Astrocyte (in vitro differentiated cells and primary cell): Measurements from ENCODE around the gene MBP. TPM values are rescaled to one million over a fixed set of nuclear protein-coding genes. Genes with fewer than 3 reads are reported as not detected.

ENCODE experiments used
- DNase-seq: peaks from one replicate; pipeline ENCODE4 v3.0.0-alpha.2; 2010; ENCODE audit warnings: low read depth
- FAIRE-seq: peaks from 2 replicates; lab custom pipeline; 2011; peaks lifted over from hg19 to GRCh38; lab: Jason Lieb, UNC
- H2AFZ ChIP-seq: 2 replicates; pipeline ENCODE4 v1.6.0; 2012; ENCODE audit warnings: low read depth, low read length, inconsistent platforms
- H3K27ac ChIP-seq: 2 replicates; pipeline ENCODE4 v1.5.1; 2011; ENCODE audit warnings: low read depth, low read length, inconsistent platforms
- H3K27me3 ChIP-seq: 2 replicates; pipeline ENCODE4 v1.6.0; 2011; ENCODE audit warnings: low read length, inconsistent platforms; ENCODE audit not compliant: insufficient read depth
- H3K36me3 ChIP-seq: 2 replicates; pipeline ENCODE4 v1.5.1; 2011; ENCODE audit warnings: low read length, inconsistent platforms; ENCODE audit not compliant: insufficient read depth
- H3K4me1 ChIP-seq: 2 replicates; pipeline ENCODE4 v1.5.1; 2011; ENCODE audit warnings: low read length, inconsistent platforms; ENCODE audit not compliant: insufficient read depth
- H3K4me2 ChIP-seq: 2 replicates; pipeline ENCODE4 v1.6.0; 2012; ENCODE audit warnings: low read length, inconsistent platforms
- H3K4me3 ChIP-seq: 2 replicates; pipeline ENCODE4 v1.5.1; 2011; ENCODE audit warnings: low read depth, mild to moderate bottlenecking, low read length, inconsistent platforms; ENCODE audit not compliant: insufficient read depth
- H3K79me2 ChIP-seq: 2 replicates; pipeline ENCODE4 v1.6.0; 2012; ENCODE audit warnings: mild to moderate bottlenecking, low read length, inconsistent platforms; ENCODE audit not compliant: insufficient read depth
- H3K9ac ChIP-seq: 2 replicates; pipeline ENCODE4 v1.6.0; 2012; ENCODE audit warnings: mild to moderate bottlenecking, low read length, inconsistent platforms
- H3K9me3 ChIP-seq: 2 replicates; pipeline ENCODE4 v1.5.1; 2012; ENCODE audit warnings: low read depth, mild to moderate bottlenecking, low read length, inconsistent platforms; ENCODE audit not compliant: insufficient read depth
- H4K20me1 ChIP-seq: 2 replicates; pipeline ENCODE4 v1.6.0; 2012; ENCODE audit warnings: low read length, inconsistent platforms; ENCODE audit not compliant: insufficient read depth
- H3K27ac Mint-ChIP-seq: one replicate; pipeline ENCODE4 v1.8.0; 2021; ENCODE audit warnings: mild to moderate bottlenecking, mixed read lengths; ENCODE audit not compliant: unreplicated experiment
- H3K27me3 Mint-ChIP-seq: one replicate; pipeline ENCODE4 v1.8.0; 2021; ENCODE audit warnings: low read depth, mixed read lengths; ENCODE audit not compliant: unreplicated experiment
- H3K36me3 Mint-ChIP-seq: one replicate; pipeline ENCODE4 v1.8.0; 2021; ENCODE audit warnings: low read depth, mixed read lengths; ENCODE audit not compliant: unreplicated experiment
- H3K4me1 Mint-ChIP-seq: one replicate; pipeline ENCODE4 v1.8.0; 2021; ENCODE audit warnings: low read depth, mixed read lengths; ENCODE audit not compliant: unreplicated experiment
- H3K4me3 Mint-ChIP-seq: one replicate; pipeline ENCODE4 v1.8.0; 2021; ENCODE audit warnings: mild to moderate bottlenecking, moderate library complexity, mixed read lengths; ENCODE audit not compliant: unreplicated experiment
- H3K9me3 Mint-ChIP-seq: one replicate; pipeline ENCODE4 v1.8.0; 2021; ENCODE audit warnings: mild to moderate bottlenecking, mixed read lengths; ENCODE audit not compliant: unreplicated experiment
- CTCF ChIP-seq: IDR thresholded peaks from 2 replicates; pipeline ENCODE4 v1.5.1; 2011; ENCODE audit warnings: low read depth, mild to moderate bottlenecking, inconsistent platforms, low read length, moderate library complexity; ENCODE audit not compliant: insufficient read depth
- EZH2 ChIP-seq: IDR thresholded peaks from 2 replicates; pipeline ENCODE4 v1.6.1; 2012; ENCODE audit warnings: mild to moderate bottlenecking, low read length, inconsistent platforms; ENCODE audit not compliant: insufficient read depth
- total RNA-seq: library from RNA; stranded (reverse); gene quantifications from 2 replicates; pipeline ENCODE4 v1.2.1, GENCODE V29; 2021

MBP gene
- total RNA-seq, 1 donor from 2014 or later, result 11.4 TPM

- Histone ChIP-seq H3K9ac (no peak overlapping the region), H2AFZ (no peak overlapping the region), H3K36me3 (peaks cover 10% of the 10 kb centered on the region), H3K79me2 (no peaks in the 10 kb centered on the region), H3K9me3 (no peaks in the 10 kb centered on the region), H3K27ac (no peak overlapping the region), H4K20me1 (no peaks in the 10 kb centered on the region), H3K4me1 (no peaks in the 10 kb centered on the region), H3K4me3 (no peak overlapping the region), H3K4me2 (no peak overlapping the region), H3K27me3 (no peaks in the 10 kb centered on the region)
- no peaks in the 10 kb centered on the region for H3K4me1 Mint-ChIP-seq
- no peak overlapping the region for H3K4me3 Mint-ChIP-seq
- no peak overlapping the region for H3K27ac Mint-ChIP-seq
- no peaks in the 10 kb centered on the region for H3K27me3 Mint-ChIP-seq
- H3K9me3 Mint-ChIP-seq, result no peaks in the 10 kb centered on the region
- DNase-seq (no peak), FAIRE-seq (no peak)
- TF ChIP-seq CTCF, result no peak
- no peak for TF ChIP-seq EZH2
- peaks cover 10% of the 10 kb centered on the region for H3K36me3 Mint-ChIP-seq
Measured at GRCh38 chr18:76943542-76944339, 188.8 kb downstream of the MBP start.

DNA sequence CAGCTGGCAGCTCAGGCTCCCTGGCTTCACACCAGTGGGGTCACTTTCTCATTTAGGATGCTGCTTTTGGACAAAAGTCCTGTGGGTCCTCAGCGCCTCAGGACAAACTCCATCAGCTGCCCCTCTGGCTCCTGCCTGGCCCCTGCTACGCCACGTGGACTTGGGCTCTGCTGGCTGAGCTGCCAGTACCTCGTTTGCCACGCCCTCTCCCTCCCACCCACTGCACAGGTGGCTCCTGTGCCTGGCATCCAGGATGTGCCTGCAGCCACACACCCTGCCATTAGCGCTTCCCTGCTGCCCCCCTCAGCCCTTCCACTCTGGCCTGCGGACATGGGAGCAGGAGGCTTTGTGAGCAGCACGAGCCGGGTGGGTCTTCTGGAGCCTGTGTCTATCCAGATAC lies 191.3 kb downstream of the MBP start:
- Histone ChIP-seq H3K36me3 (peaks cover 10% of the 10 kb centered on the region), H4K20me1 (no peaks in the 10 kb centered on the region), H2AFZ (no peak overlapping the region), H3K27me3 (no peaks in the 10 kb centered on the region), H3K9me3 (no peaks in the 10 kb centered on the region), H3K4me1 (no peaks in the 10 kb centered on the region), H3K4me2 (no peak overlapping the region), H3K79me2 (no peaks in the 10 kb centered on the region), H3K27ac (no peak overlapping the region), H3K9ac (no peak overlapping the region), H3K4me3 (no peak overlapping the region)
- no peaks in the 10 kb centered on the region for H3K4me1 Mint-ChIP-seq
- no peaks in the 10 kb centered on the region for H3K27me3 Mint-ChIP-seq
- H3K4me3 Mint-ChIP-seq, result no peak overlapping the region
- no peak for FAIRE-seq
- TF ChIP-seq CTCF (no peak), EZH2 (no peak)
- DNase-seq, result no peak
- H3K36me3 Mint-ChIP-seq, result peaks cover 10% of the 10 kb centered on the region
- H3K27ac Mint-ChIP-seq, result no peak overlapping the region
- H3K9me3 Mint-ChIP-seq, result no peaks in the 10 kb centered on the region

DNA sequence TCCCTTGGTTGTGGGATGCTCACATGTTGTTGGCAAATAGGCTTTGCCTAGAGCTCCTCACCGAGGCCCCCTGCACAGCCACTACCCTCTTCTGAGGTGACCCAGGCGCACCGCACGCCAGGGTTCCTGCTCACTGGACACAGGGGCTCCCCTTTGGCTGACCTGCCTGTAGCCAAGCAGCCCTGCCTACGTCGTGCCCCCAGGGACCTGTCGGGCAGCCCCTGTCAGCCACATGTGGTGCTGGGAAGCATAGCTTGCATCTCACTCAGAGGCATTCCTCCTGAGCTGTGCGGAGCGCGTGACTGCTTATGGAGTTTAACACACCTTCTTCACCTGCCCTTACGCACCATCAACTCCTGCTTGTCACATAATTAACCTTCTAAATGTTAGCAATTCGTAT lies 194.0 kb downstream of the MBP start:
- peaks cover 5% of the 10 kb centered on the region for H3K36me3 Mint-ChIP-seq
- no peak overlapping the region for H3K4me3 Mint-ChIP-seq
- Histone ChIP-seq H4K20me1 (no peaks in the 10 kb centered on the region), H3K9ac (no peak overlapping the region), H2AFZ (no peak overlapping the region), H3K4me2 (no peak overlapping the region), H3K4me1 (no peaks in the 10 kb centered on the region), H3K27ac (no peak overlapping the region), H3K9me3 (no peaks in the 10 kb centered on the region), H3K79me2 (no peaks in the 10 kb centered on the region), H3K36me3 (peaks cover 8% of the 10 kb centered on the region), H3K27me3 (no peaks in the 10 kb centered on the region), H3K4me3 (no peak overlapping the region)
- H3K4me1 Mint-ChIP-seq, result no peaks in the 10 kb centered on the region
- FAIRE-seq, result no peak
- TF ChIP-seq CTCF (no peak), EZH2 (no peak)
- DNase-seq, result no peak
- no peak overlapping the region for H3K27ac Mint-ChIP-seq
- no peaks in the 10 kb centered on the region for H3K9me3 Mint-ChIP-seq
- no peaks in the 10 kb centered on the region for H3K27me3 Mint-ChIP-seq
